Panc1 (cell line): ENCODE measurements around the gene TEX30. TPM values are rescaled to one million over a fixed set of nuclear protein-coding genes. Genes with fewer than 3 reads are reported as not detected.

Experiments used
- ATAC-seq: fragments of 200-7000 bp; cut with Tn5 transposase; 2 replicates; pipeline ENCODE4 v1.9.1; 2020; ENCODE audit warnings: mild to moderate bottlenecking, moderate library complexity
- BruUV-seq: library from RNA; stranded (reverse); fragments of 400-500 nt; replicated peaks from 2 replicates; lab custom pipeline; 2021; lab: Mats Ljungman, UMichigan
- CTCF ChIA-PET: fragments of 300-600 bp; sonication (Branson Sonifier 250); formaldehyde crosslinking; loops from one replicate; lab custom pipeline; 2022; ENCODE audit warnings: antibody characterized with exemption; lab: Charles Lee
- POLR2A ChIA-PET: fragments of 300-600 bp; sonication (Branson Sonifier 250); formaldehyde crosslinking; loops from one replicate; lab custom pipeline; 2022; ENCODE audit warnings: antibody characterized with exemption; lab: Charles Lee
- DNase-seq: peaks from one replicate; pipeline ENCODE4 v3.0.0-alpha.2; 2010; ENCODE audit warnings: low read depth, low spot score
- H3K27ac ChIP-seq: 2 replicates; pipeline ENCODE4 v1.5.1; 2011; ENCODE audit warnings: mild to moderate bottlenecking, low read length, inconsistent platforms
- H3K27me3 ChIP-seq: fragments of 200-500 bp; sonication (Bioruptor generic); 2 replicates; pipeline ENCODE4 v1.6.0; 2014; ENCODE audit warnings: low read length, inconsistent platforms; ENCODE audit not compliant: control insufficient read depth, insufficient read depth
- H3K36me3 ChIP-seq: fragments of 200-500 bp; sonication (Bioruptor generic); 2 replicates; pipeline ENCODE4 v1.5.1; 2014; ENCODE audit warnings: inconsistent platforms, mild to moderate bottlenecking, low read length, moderate library complexity; ENCODE audit not compliant: control insufficient read depth, insufficient read depth
- H3K4me1 ChIP-seq: 2 replicates; pipeline ENCODE4 v1.5.1; 2011; ENCODE audit warnings: inconsistent platforms, mild to moderate bottlenecking, low read length, moderate library complexity; ENCODE audit not compliant: control insufficient read depth, insufficient read depth
- H3K4me3 ChIP-seq, 2 experiments: 2 replicates each; pipeline ENCODE4 v1.5.1; 2011 to 2012; ENCODE audit warnings: low read depth in 2 of 2, low read length in 2 of 2, mild to moderate bottlenecking in 2 of 2, inconsistent platforms in 1 of 2, moderate library complexity in 1 of 2
- H3K9me3 ChIP-seq: fragments of 200-500 bp; sonication (Bioruptor generic); 2 replicates; pipeline ENCODE4 v1.5.1; 2014; ENCODE audit warnings: low read depth, mild to moderate bottlenecking, inconsistent platforms, low read length, moderate library complexity; ENCODE audit not compliant: control insufficient read depth, insufficient read depth
- CTCF ChIP-seq: fragments of 450-650 bp; IDR thresholded peaks from 2 replicates; pipeline ENCODE4 v1.5.1; 2017; ENCODE audit warnings: mild to moderate bottlenecking
- POLR2AphosphoS5 ChIP-seq: IDR thresholded peaks from 2 replicates; pipeline ENCODE4 v1.6.1; 2012; ENCODE audit warnings: mild to moderate bottlenecking, low read depth, low read length, moderate library complexity
- REST ChIP-seq, 2 experiments: IDR thresholded peaks; 2 replicates each; pipeline ENCODE4 v1.6.1; 2011 to 2012; ENCODE audit warnings: low read depth in 2 of 2, control low read depth in 1 of 2, low read length in 1 of 2, mild to moderate bottlenecking in 1 of 2, moderate library complexity in 1 of 2; ENCODE audit not compliant: insufficient read depth in 1 of 2
- SIN3A ChIP-seq: IDR thresholded peaks from 2 replicates; pipeline ENCODE4 v1.6.1; 2012; ENCODE audit warnings: low read depth, mild to moderate bottlenecking, low read length, moderate library complexity, borderline replicate concordance; ENCODE audit not compliant: insufficient read depth
- TCF7L2 ChIP-seq: IDR thresholded peaks from 2 replicates; pipeline ENCODE4 v1.6.1; 2011; ENCODE audit warnings: mild to moderate bottlenecking, low read depth, low read length, inconsistent platforms
- in situ Hi-C: cut with HindIII; loops from 2 replicates; pipeline ENCODE4 v1.10.0; 2016; ENCODE audit warnings: low sequenced_read_pairs, low pct_unique_long_range_greater_than_20kb
- intact Hi-C: fragments of 100-400 bp; cut with micrococcal nuclease; formaldehyde crosslinking; loops from one replicate; pipeline ENCODE4 v1.10.0; 2022; ENCODE audit not compliant: unreplicated experiment
- total RNA-seq: library from RNA; stranded (reverse); gene quantifications from one replicate; pipeline ENCODE4 v1.2.1, GENCODE V29; 2021; ENCODE audit not compliant: unreplicated experiment

Gene TEX30
- total RNA-seq, 1 experiment from 2014 or later = 20.8 TPM

GRCh38 chr13:102817241-102817640 is 43.7 kb upstream of the TEX30 start:
- no peaks in the 10 kb centered on the region for H3K27me3 ChIP-seq
- no peak overlapping the region for H3K27ac ChIP-seq
- ChIA-PET POLR2A (no interaction called here), CTCF (no interaction called here)
- ATAC-seq = no peak
- no peak for TF ChIP-seq POLR2AphosphoS5
- TF ChIP-seq SIN3A = no peak
- TF ChIP-seq TCF7L2 = no peak
- TF ChIP-seq CTCF = no peak
- no peak for TF ChIP-seq REST (IDR thresholded peaks at IDR 0.05; ENCODE audit: insufficient read depth in 1 of 2, low read depth in 2 of 2, low read length in 1 of 2)
- H3K9me3 ChIP-seq = no peaks in the 10 kb centered on the region
- no TSS peak for BruUV-seq
- no peaks in the 10 kb centered on the region for H3K36me3 ChIP-seq
- H3K4me1 ChIP-seq = 0 out of 2 replicates have a peak, but pooled peaks cover 2% of the 10 kb centered on the region
- in situ Hi-C loops (no loop called here), intact Hi-C loops (no loop called here)
- no peak for DNase-seq
- no peak overlapping the region for H3K4me3 ChIP-seq

- no peak for DNase-seq
- ATAC-seq = no peak
- H3K27ac ChIP-seq = no peak overlapping the region
- no TSS peak for BruUV-seq
- H3K9me3 ChIP-seq = no peaks in the 10 kb centered on the region
- in situ Hi-C loops = no loop called here
- POLR2A ChIA-PET = no interaction called here
- no peaks in the 10 kb centered on the region for H3K36me3 ChIP-seq
- 0 out of 2 replicates have a peak, but pooled peaks cover 2% of the 10 kb centered on the region for H3K4me1 ChIP-seq
- no peaks in the 10 kb centered on the region for H3K27me3 ChIP-seq
- CTCF ChIA-PET = no interaction called here
- no peak overlapping the region for H3K4me3 ChIP-seq
- intact Hi-C loops = no loop called here
- TF ChIP-seq TCF7L2 (no peak), SIN3A (no peak), REST (IDR thresholded peaks at IDR 0.05; ENCODE audit: insufficient read depth in 1 of 2, low read depth in 2 of 2, low read length in 1 of 2) (no peak), CTCF (no peak), POLR2AphosphoS5 (no peak)
Observed at GRCh38 chr13:102816708-102817107, 43.1 kb upstream of the TEX30 start.
